CD4-positive, alpha-beta T cell treated with Interferon gamma for 1 hour (primary cell): Measurements from ENCODE around the gene COL20A1.

Source experiments
- DNase-seq: peaks from one replicate; pipeline ENCODE4 v3.0.0-alpha.2; 2020

COL20A1 gene

GRCh38 chr20:63261060-63261794, 31.8 kb upstream of the COL20A1 start:
- DNase-seq = no peak

GRCh38 chr20:63261795-63262528, 31.0 kb upstream of the COL20A1 start:
- DNase-seq = no peak

GRCh38 chr20:63262836-63263235, 30.1 kb upstream of the COL20A1 start:
- DNase-seq = no peak

GRCh38 chr20:63264000-63264399, 29.0 kb upstream of the COL20A1 start:
- DNase-seq = no peak

GRCh38 chr20:63264519-63264918, 28.5 kb upstream of the COL20A1 start:
- DNase-seq = no peak

GRCh38 chr20:63265891-63266515, 27.0 kb upstream of the COL20A1 start:
- DNase-seq = no peak

- no peak for DNase-seq
Observed at GRCh38 chr20:63267691-63268090, 25.3 kb upstream of the COL20A1 start.

GRCh38 chr20:63268256-63268655, 24.7 kb upstream of the COL20A1 start:
- DNase-seq = no peak

- no peak for DNase-seq
Observed at GRCh38 chr20:63268671-63269439, 24.1 kb upstream of the COL20A1 start.

- DNase-seq = no peak
Observed at GRCh38 chr20:63269724-63270123, 23.3 kb upstream of the COL20A1 start.

- no peak for DNase-seq
Observed at GRCh38 chr20:63270606-63271325, 22.2 kb upstream of the COL20A1 start.

- peak; percentile 89 for DNase-seq
Observed at GRCh38 chr20:63272105-63273058, 20.6 kb upstream of the COL20A1 start, which contains the start of gene ARFGAP1. ARFGAP1 (plus strand) TSS chr20:63272813; CDS start chr20:63275581, 2,768 bp downstream.

GRCh38 chr20:63273059-63273579, 19.9 kb upstream of the COL20A1 start:
- no peak for DNase-seq

GRCh38 chr20:63273635-63274380, 19.2 kb upstream of the COL20A1 start:
- DNase-seq = no peak

GRCh38 chr20:63274381-63275228, 18.4 kb upstream of the COL20A1 start:
- DNase-seq = no peak

GRCh38 chr20:63275825-63276224, 17.2 kb upstream of the COL20A1 start:
- DNase-seq = no peak

GRCh38 chr20:63276956-63277355, 16.0 kb upstream of the COL20A1 start:
- DNase-seq = no peak

GRCh38 chr20:63277466-63278272, 15.3 kb upstream of the COL20A1 start:
- DNase-seq = no peak
